Measurements from ENCODE around the gene UTP11. TPM values are rescaled to one million over a fixed set of nuclear protein-coding genes. Genes with fewer than 3 reads are reported as not detected.
"Not testable (repeated sequence)": the region's sequence is repeated elsewhere in the genome, so short reads cannot be mapped to it uniquely, and the experiment has no call there.

UTP11 gene
- total RNA-seq, 6 donors from 2014 or later = 8.4 to 53.4 (median 25.4) TPM

DNA sequence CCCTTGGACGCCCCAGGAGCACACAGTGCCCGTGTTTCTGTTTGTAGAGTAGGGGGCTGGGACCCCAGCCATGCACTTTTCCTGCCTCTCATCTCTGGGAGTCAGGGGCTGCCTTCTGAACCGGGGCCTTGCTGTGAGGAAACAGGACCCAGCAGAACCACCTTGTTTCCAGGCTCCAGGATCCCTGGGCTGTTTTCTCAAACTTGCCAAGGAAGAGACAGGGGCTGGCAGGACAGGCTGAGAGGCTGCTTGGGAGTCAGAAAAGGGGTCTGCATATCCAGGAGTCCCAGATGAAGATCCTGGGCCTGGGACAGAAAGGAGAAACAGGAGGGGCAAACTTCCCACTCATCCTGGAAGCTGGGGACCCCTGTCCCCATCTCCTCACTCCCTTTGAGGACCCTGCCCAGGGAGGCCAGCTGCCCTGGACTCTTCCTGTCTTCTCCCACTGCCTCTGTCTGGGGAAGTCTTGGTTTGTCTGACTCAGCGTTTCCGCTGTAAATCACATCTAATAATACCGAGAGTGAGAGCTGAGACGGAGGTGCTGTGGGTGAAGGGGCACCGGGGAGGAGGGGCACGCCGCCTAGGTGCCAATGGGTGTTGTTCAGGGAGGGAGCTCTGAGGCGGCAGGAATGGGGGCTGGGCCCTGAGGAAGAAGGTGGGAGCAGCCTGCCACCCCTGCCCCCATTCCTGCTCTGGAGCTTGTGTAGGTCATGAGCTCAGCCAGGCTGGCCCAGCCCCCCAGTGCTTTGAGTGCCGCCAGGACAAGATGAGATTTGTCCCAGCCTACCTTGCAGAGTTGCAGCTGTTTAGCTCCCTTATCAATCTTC is 17.4 kb downstream of the UTP11 start:
- DNase-seq (peak in 1 of 2 donors; percentile 37), ATAC-seq (ENCODE audit: low FRiP score in 2 of 2) (peak in 1 of 2 donors; percentile 47)
- peak overlapping the region in 2 of 4 donors; percentile 34 to 43 for H3K27ac ChIP-seq
- 15 to 17% methylated on average over 9 to 12 of the region's 12 CpGs for WGBS, 2 donors
- TF ChIP-seq POLR2AphosphoS5 (IDR thresholded peaks at IDR 0.05) (no peak), EP300 (IDR thresholded peaks at IDR 0.05) (no peak), POLR2A (IDR thresholded peaks at IDR 0.05) (no peak)
- TF ChIP-seq, protein P1, sequence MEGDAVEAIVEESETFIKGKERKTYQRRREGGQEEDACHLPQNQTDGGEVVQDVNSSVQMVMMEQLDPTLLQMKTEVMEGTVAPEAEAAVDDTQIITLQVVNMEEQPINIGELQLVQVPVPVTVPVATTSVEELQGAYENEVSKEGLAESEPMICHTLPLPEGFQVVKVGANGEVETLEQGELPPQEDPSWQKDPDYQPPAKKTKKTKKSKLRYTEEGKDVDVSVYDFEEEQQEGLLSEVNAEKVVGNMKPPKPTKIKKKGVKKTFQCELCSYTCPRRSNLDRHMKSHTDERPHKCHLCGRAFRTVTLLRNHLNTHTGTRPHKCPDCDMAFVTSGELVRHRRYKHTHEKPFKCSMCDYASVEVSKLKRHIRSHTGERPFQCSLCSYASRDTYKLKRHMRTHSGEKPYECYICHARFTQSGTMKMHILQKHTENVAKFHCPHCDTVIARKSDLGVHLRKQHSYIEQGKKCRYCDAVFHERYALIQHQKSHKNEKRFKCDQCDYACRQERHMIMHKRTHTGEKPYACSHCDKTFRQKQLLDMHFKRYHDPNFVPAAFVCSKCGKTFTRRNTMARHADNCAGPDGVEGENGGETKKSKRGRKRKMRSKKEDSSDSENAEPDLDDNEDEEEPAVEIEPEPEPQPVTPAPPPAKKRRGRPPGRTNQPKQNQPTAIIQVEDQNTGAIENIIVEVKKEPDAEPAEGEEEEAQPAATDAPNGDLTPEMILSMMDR (IDR thresholded peaks at IDR 0.05) = no peak
- H3K36me3 ChIP-seq = peaks cover 6 to 16% (median 12%) of the 10 kb centered on the region in 4 donors
- no peaks in the 10 kb centered on the region for H3K27me3 ChIP-seq
- H3K4me3 ChIP-seq = peak overlapping the region in 1 of 4 donors; percentile 22
- peaks cover 27 to 48% (median 39%) of the 10 kb centered on the region in 4 donors for H3K4me1 ChIP-seq
- no peaks in the 10 kb centered on the region for H3K9me3 ChIP-seq

DNA sequence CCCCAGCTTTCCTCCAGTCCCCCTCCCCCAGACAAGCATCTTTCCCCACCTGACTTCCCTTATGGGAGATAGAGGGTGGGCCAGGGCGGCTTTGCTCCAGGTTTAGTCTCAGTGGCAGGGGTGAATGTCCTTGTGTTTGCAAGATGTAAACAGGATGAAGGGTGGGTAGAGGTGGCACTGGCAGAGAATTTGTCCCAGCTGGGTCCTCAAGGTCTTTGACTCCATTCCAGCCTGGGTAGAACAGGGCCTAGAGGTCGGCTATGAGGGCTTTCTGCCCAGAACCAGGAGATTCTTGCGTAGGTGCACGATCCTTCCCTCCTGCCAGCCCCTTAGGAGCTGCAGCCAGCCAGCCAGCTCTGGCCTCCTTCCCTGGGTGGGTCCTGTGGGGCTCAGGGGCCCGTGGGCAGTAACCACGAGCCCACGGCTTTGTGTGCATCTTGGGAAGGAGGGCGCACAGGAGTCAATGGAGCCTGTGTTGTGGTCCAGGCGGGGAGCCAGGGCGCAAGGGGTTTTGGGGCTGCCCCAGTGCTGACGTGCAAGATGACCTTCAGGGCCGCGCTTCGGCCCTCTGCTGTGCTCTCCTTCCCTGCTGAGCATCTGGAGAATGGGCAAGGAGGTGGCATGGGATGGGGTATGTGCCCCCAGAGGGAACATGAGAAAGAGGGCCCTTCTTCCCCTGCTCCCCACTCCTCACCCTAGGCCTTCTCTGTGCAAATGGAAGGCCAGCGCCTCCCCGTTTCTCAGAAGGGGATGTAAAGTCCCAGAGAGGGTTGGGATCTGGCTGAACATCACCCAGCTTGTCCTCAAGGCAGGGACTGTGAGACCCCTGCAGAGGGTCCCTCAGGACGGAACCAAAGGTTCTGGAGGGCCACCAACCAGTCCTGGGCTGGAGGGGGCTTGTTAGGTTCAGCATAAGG is 18.3 kb downstream of the UTP11 start:
- no peak for ATAC-seq (ENCODE audit: low FRiP score in 2 of 2)
- TF ChIP-seq, protein P1 (IDR thresholded peaks at IDR 0.05) = no peak
- TF ChIP-seq POLR2AphosphoS5 (IDR thresholded peaks at IDR 0.05) (no peak), EP300 (IDR thresholded peaks at IDR 0.05) (no peak), POLR2A (IDR thresholded peaks at IDR 0.05) (no peak)
- DNase-seq = peak in 1 of 2 donors; percentile 64
- no peaks in the 10 kb centered on the region for H3K9me3 ChIP-seq
- no peaks in the 10 kb centered on the region for H3K27me3 ChIP-seq
- H3K4me3 ChIP-seq = peak overlapping the region in 1 of 4 donors; percentile 22
- no peak overlapping the region for H3K27ac ChIP-seq
- peaks cover 27 to 48% (median 39%) of the 10 kb centered on the region in 4 donors for H3K4me1 ChIP-seq
- WGBS, 2 donors = 67 to 81% methylated on average over 14 to 17 of the region's 17 CpGs
- peaks cover 0 to 6% (median 2%) of the 10 kb centered on the region in 4 donors for H3K36me3 ChIP-seq

DNA sequence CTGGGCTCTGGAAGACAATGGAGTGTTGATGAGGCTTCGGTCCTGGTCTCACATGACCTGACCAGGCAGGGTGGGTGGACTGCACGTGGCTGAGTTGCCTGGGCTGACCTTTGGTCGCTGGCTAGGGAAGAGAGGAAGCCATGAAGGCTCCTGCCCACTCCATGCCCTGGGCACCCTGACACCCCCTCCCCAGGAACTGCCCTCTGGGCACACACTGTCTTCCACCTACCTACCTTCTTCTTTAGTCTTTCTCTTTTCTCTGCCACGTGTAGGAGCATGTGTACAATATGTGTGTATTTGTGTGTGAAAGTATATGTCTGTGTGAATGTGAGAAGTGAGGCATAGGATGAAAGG is 19.0 kb downstream of the UTP11 start:
- Histone ChIP-seq H3K27ac (no peak overlapping the region), H3K9me3 (no peaks in the 10 kb centered on the region), H3K36me3 (no peaks in the 10 kb centered on the region), H3K27me3 (no peaks in the 10 kb centered on the region), H3K4me3 (no peak overlapping the region), H3K4me1 (peaks cover 27 to 46% (median 39%) of the 10 kb centered on the region in 4 donors)
- no peak for DNase-seq
- WGBS, 2 donors = 55 to 65% methylated on average over 4 of the region's 4 CpGs
- TF ChIP-seq POLR2A (IDR thresholded peaks at IDR 0.05) (no peak), POLR2AphosphoS5 (IDR thresholded peaks at IDR 0.05) (no peak), EP300 (IDR thresholded peaks at IDR 0.05) (no peak)
- ATAC-seq (ENCODE audit: low FRiP score in 2 of 2) = no peak

DNA sequence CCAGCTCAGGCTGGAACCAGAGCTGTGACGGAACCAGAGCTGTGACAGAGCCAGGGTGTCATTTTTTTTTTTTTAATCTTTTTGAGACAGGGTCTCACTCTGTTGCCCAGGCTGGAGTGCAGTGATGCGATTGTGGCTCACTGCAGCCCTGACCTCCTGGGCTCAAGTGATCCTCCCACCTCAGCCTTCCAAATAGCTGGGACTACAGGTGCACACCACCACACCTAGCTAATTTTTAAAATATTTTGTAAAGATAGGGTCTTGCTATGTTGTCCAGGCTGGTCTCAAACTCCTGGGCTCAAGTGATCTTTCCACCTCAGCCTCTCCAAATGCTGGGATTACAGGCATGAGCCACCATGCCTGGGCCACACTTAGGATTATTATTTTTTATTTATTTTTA is 20.5 kb downstream of the UTP11 start:
- not testable (repeated sequence) for DNase-seq; H3K9me3 ChIP-seq; H3K36me3 ChIP-seq; H3K27ac ChIP-seq; H3K4me3 ChIP-seq; ATAC-seq (ENCODE audit: low FRiP score in 2 of 2); H3K27me3 ChIP-seq
- 97 to 100% methylated on average over 2 of the region's 2 CpGs for WGBS, 2 donors
- H3K4me1 ChIP-seq = peaks cover 22 to 34% (median 27%) of the 10 kb centered on the region in 4 donors

DNA sequence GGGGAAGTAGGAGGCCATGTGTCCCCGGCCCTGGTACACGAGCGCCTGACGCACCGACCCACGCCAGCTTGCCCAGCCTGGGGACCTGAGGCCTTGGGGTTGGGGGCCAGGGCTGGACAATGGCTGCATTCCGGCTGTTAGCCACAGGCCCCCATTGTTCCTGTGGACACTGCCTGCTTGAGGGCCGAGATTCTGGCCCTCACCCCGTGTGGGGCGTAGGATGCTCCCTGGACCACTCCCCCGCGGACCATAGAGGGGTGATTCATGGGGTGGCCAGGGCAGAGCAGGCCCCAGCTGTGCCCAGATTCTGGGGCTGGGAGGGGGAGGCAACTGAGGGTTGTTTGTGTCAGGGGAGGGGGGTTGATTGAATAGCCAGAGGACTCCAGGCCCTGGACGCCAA is 22.3 kb downstream of the UTP11 start:
- no peak for TF ChIP-seq EP300 (IDR thresholded peaks at IDR 0.05)
- TF ChIP-seq POLR2AphosphoS5 (IDR thresholded peaks at IDR 0.05) = no peak
- no peak for TF ChIP-seq POLR2A (IDR thresholded peaks at IDR 0.05)
- TF ChIP-seq, protein P1 (IDR thresholded peaks at IDR 0.05) = no peak
- peaks cover 9 to 15% (median 14%) of the 10 kb centered on the region in 4 donors for H3K4me1 ChIP-seq
- H3K36me3 ChIP-seq = no peaks in the 10 kb centered on the region
- no peak overlapping the region for H3K27ac ChIP-seq
- no peak for ATAC-seq (ENCODE audit: low FRiP score in 2 of 2)
- no peaks in the 10 kb centered on the region for H3K27me3 ChIP-seq
- DNase-seq = peak in 1 of 2 donors; percentile 64
- WGBS, 2 donors = 84% methylated on average over 10 of the region's 13 CpGs; no CpG with 5 or more reads in 1 of the 2 donors
- H3K9me3 ChIP-seq = no peaks in the 10 kb centered on the region
- no peak overlapping the region for H3K4me3 ChIP-seq
